ENCODE results near the gene FBXO15. TPM values are rescaled to one million over a fixed set of nuclear protein-coding genes. Genes with fewer than 3 reads are reported as not detected.

Gene FBXO15
- total RNA-seq, 4 donors from 2014 or later, result 0.33 to 0.45 TPM; not detected in 2

- TF ChIP-seq CTCF (IDR thresholded peaks at IDR 0.05), result no peak
- no peak for TF ChIP-seq POLR2A (IDR thresholded peaks at IDR 0.05; ENCODE audit: low read depth)
- no peak for TF ChIP-seq POLR2AphosphoS5 (IDR thresholded peaks at IDR 0.05)
- no peak for TF ChIP-seq EP300 (IDR thresholded peaks at IDR 0.05)
- no peaks in the 10 kb centered on the region for H3K36me3 ChIP-seq
- intact Hi-C loops (cut with DNase I), result no loop called here
- H3K27ac ChIP-seq (replicated peaks in 1 of 4), result no peak overlapping the region
- DNase-seq (ENCODE audit: extremely low spot score), result no peak
- peaks cover 0 to 18% (median 0%) of the 10 kb centered on the region in 4 donors for H3K27me3 ChIP-seq
- no peaks in the 10 kb centered on the region for H3K9me3 ChIP-seq
- H3K4me1 ChIP-seq, result no peaks in the 10 kb centered on the region
- H3K4me3 ChIP-seq, result no peak overlapping the region
- WGBS, result 85% methylated on average over 5 of the region's 19 CpGs
Measured at GRCh38 chr18:74182335-74182734, 34.7 kb upstream of the FBXO15 start.

GRCh38 chr18:74179623-74180199, 32.1 kb upstream of the FBXO15 start:
- Histone ChIP-seq H3K27ac (replicated peaks in 1 of 4) (no peak overlapping the region), H3K4me1 (no peaks in the 10 kb centered on the region), H3K27me3 (peaks cover 0 to 28% (median 0%) of the 10 kb centered on the region in 4 donors), H3K9me3 (no peaks in the 10 kb centered on the region), H3K36me3 (no peaks in the 10 kb centered on the region), H3K4me3 (no peak overlapping the region)
- 43% methylated on average over 2 of the region's 10 CpGs for WGBS
- intact Hi-C loops (cut with DNase I), result no loop called here
- no peak for TF ChIP-seq POLR2AphosphoS5 (IDR thresholded peaks at IDR 0.05)
- no peak for TF ChIP-seq EP300 (IDR thresholded peaks at IDR 0.05)
- no peak for TF ChIP-seq CTCF (IDR thresholded peaks at IDR 0.05)
- no peak for TF ChIP-seq POLR2A (IDR thresholded peaks at IDR 0.05; ENCODE audit: low read depth)
- no peak for DNase-seq (ENCODE audit: extremely low spot score)

- TF ChIP-seq POLR2AphosphoS5 (IDR thresholded peaks at IDR 0.05), result no peak
- H3K27me3 ChIP-seq, result peaks cover 0 to 27% (median 0%) of the 10 kb centered on the region in 4 donors
- no peak for DNase-seq (ENCODE audit: extremely low spot score)
- no peaks in the 10 kb centered on the region for H3K4me1 ChIP-seq
- H3K4me3 ChIP-seq, result no peak overlapping the region
- 44% methylated on average over 1 of the region's 1 CpG for WGBS
- intact Hi-C loops (cut with DNase I), result no loop called here
- H3K9me3 ChIP-seq, result no peaks in the 10 kb centered on the region
- H3K36me3 ChIP-seq, result no peaks in the 10 kb centered on the region
- no peak overlapping the region for H3K27ac ChIP-seq (replicated peaks in 1 of 4)
Measured at GRCh38 chr18:74178884-74179283, 31.2 kb upstream of the FBXO15 start.

DNA sequence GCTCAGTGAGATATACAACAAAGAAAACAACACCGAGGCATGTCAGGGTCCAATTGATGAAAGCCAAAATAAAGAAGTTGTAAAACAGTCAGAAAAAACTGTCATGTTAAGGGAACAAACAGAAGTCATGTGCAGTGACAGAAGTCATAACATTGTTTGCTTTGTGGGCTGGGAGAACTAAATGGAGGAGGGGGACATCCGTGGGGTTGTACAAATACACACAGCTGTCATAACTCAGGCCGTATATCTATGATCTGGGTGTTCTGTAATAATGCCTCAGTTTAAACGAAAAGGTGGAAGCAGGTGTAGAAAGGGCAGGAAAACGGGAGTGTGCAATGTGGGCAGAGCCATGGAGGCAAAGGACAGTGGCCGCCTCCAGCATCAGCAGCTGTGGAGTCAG, 28.0 kb upstream of the FBXO15 start:
- H3K36me3 ChIP-seq, result no peaks in the 10 kb centered on the region
- H3K27ac ChIP-seq (replicated peaks in 1 of 4), result no peak overlapping the region
- H3K4me1 ChIP-seq, result no peaks in the 10 kb centered on the region
- WGBS, result 61% methylated on average over 6 of the region's 6 CpGs
- TF ChIP-seq EP300 (IDR thresholded peaks at IDR 0.05), result no peak
- TF ChIP-seq POLR2A (IDR thresholded peaks at IDR 0.05; ENCODE audit: low read depth), result no peak
- TF ChIP-seq CTCF (IDR thresholded peaks at IDR 0.05), result no peak
- no peak for TF ChIP-seq POLR2AphosphoS5 (IDR thresholded peaks at IDR 0.05)
- H3K27me3 ChIP-seq, result peaks cover 0 to 24% (median 0%) of the 10 kb centered on the region in 4 donors
- no peaks in the 10 kb centered on the region for H3K9me3 ChIP-seq
- intact Hi-C loops (cut with DNase I), result no loop called here
- no peak overlapping the region for H3K4me3 ChIP-seq
- DNase-seq (ENCODE audit: extremely low spot score), result no peak

DNA sequence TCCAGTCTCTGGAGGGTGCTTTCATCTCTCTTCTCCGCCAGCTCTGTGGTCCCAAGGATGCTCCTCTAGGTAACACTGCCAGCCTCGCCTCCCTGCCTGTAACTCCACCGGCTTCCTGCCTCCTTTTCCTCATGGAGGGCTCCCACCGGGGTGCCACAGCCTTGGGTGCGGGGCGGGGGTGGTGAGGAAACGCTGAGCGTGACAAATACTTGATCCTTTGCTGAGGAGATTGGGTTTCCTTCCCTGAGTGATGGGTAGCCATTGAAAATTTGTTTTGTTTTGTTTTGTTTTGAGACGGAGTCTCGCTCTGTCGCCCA, 25.8 kb upstream of the FBXO15 start:
- no peak for DNase-seq (ENCODE audit: extremely low spot score)
- Histone ChIP-seq H3K27me3 (peaks cover 0 to 20% (median 0%) of the 10 kb centered on the region in 4 donors), H3K4me1 (no peaks in the 10 kb centered on the region), H3K36me3 (no peaks in the 10 kb centered on the region), H3K9me3 (no peaks in the 10 kb centered on the region), H3K27ac (replicated peaks in 1 of 4) (no peak overlapping the region), H3K4me3 (no peak overlapping the region)
- intact Hi-C loops (cut with DNase I), result no loop called here
- TF ChIP-seq POLR2AphosphoS5 (IDR thresholded peaks at IDR 0.05), result no peak
- TF ChIP-seq CTCF (IDR thresholded peaks at IDR 0.05), result no peak
- TF ChIP-seq POLR2A (IDR thresholded peaks at IDR 0.05; ENCODE audit: low read depth), result no peak
- no peak for TF ChIP-seq EP300 (IDR thresholded peaks at IDR 0.05)
- WGBS, result 89% methylated on average over 11 of the region's 11 CpGs

All from esophagus muscularis mucosa (tissue), 4 donors.